Activated CD8-positive, alpha-beta memory T cell treated with anti-CD3 and anti-CD28 coated beads for 36 hours (primary cell): ENCODE data around the gene B3GNT3. TPM values are rescaled to one million over a fixed set of nuclear protein-coding genes. Genes with fewer than 3 reads are reported as not detected.
"Not testable (repeated sequence)": the region's sequence is repeated elsewhere in the genome, so short reads cannot be mapped to it uniquely, and the experiment has no call there.

ENCODE experiments used
- CTCF ChIA-PET: fragments of 350-600 bp; sonication (Branson Sonifier 250); formaldehyde crosslinking; loops from one replicate; lab custom pipeline; 2021; ENCODE audit warnings: antibody characterized with exemption; lab: Charles Lee
- POLR2A ChIA-PET: fragments of 350-600 bp; sonication (Branson Sonifier 250); formaldehyde crosslinking; loops from one replicate; lab custom pipeline; 2021; ENCODE audit warnings: antibody characterized with exemption; lab: Charles Lee
- total RNA-seq, 2 experiments: library from RNA; stranded (reverse); gene quantifications; one replicate each; pipeline ENCODE4 v1.2.3, GENCODE V29; 2021

B3GNT3 gene
- total RNA-seq, 2 experiments from 2014 or later: not detected

DNA sequence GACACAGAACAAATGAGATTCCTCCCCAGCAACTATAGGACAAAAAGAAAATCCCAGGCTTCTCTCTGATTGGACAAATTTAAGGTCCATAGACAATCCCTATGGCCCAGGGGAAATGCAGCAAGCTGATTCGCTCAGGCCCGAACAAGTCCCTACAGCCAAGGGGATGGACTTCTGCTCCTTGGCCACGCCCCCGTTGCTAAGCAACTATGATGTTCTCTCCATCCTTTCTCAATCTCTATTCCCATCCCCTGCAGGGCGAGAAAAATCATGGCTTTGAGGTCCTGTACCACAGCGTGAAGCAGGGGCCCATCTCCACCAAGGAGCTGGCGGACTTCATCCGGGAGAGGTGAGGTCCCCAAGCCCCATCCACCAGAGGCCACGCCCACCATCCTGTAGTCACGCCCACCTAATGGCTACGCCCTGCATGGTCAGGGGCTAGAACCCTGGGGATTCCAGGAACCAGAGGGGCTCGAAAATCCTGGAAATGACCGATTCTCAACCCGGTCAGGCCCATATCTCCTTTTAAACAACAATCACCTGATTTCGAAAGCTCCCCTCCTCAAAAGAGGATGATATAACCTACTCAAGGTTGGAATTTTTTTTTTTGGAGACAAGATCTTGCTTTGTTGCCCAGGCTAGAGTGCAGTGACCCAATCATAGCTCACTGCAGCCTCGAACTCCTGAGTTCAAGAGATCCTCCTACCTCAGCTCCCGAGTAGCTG lies 32.3 kb upstream of the B3GNT3 start:
- ChIA-PET CTCF (interaction anchor here (0.5 to 0.6 kb wide), 2 partner anchors 18 to 146 kb away, joined by 3 to 4 read pairs; no protein-coding TSS in a partner anchor), POLR2A (interaction anchor here (0.6 kb wide), 1 partner anchor 369 kb away, joined by 12 read pairs; no protein-coding TSS in a partner anchor)

DNA sequence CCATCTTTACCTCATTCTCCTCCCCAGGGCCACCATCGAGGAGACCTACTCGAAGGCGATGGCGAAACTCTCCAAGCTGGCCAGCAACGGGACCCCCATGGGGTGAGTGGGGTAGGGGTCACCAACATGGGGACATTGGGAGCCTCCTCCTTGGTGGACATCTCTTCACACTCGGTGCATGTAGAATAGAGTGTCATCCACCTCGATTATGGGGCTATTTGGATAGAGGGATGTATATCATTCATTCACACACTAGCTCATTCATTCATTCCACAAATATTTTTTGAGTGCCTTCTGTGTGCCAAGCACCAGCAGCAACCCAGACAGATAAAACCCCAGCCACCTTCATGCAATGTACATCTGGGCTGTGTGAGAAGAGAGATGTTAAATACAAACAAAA lies 30.6 kb upstream of the B3GNT3 start:
- ChIA-PET CTCF (interaction anchor here (0.8 to 1.4 kb wide), 2 partner anchors 10 to 20 kb away, joined by 3 read pairs; no protein-coding TSS in a partner anchor), POLR2A (interaction anchor here (0.7 kb wide), 1 partner anchor 216 kb away, joined by 4 read pairs; no protein-coding TSS in a partner anchor)

DNA sequence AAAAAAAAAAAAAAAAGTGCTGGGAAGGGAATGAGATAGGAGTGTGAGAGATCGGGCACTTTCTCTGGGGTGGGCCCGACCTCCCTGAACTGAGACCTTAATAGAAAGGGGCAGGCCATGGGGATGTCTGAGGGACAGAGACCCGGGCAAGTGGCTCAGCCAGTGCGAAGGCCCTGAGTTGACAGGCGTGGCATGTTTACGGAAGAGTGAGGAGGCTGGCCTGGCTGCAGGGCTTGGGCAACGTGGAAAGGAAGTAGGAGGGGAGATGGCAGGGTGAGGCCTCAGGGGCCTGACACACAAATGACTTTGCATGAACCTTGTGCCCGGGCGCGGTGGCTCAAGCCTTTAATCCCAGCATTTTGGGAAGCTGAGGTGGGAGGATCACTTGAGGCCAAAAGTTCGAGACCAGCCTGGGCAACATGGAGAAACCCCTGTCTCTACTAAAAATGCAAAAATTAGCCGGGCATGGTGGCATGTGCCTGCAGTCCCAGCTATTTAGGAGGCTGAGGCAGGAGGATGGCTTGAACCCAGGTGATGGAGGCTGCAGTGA lies 29.8 kb upstream of the B3GNT3 start:
- CTCF ChIA-PET: interaction anchor here (0.6 to 1.4 kb wide), 2 partner anchors 19 to 22 kb away, joined by 3 read pairs; no protein-coding TSS in a partner anchor

GRCh38 chr19:17766543-17767131 lies 28.3 kb upstream of the B3GNT3 start:
- CTCF ChIA-PET: interaction anchor here (0.6 to 1.8 kb wide), 4 partner anchors 18 to 87 kb away, joined by 3 to 10 read pairs (median 4); partner anchors contain the start of gene B3GNT3
- POLR2A ChIA-PET: interaction anchor here (0.6 kb wide), 2 partner anchors 48 to 78 kb away, joined by 3 to 4 read pairs; partner anchors contain the start of gene MAP1S

More for the DNA sequence above, 29.8 kb upstream of the B3GNT3 start:
- POLR2A ChIA-PET: interaction anchor here (0.7 kb wide), 1 partner anchor 217 kb away, joined by 4 read pairs; no protein-coding TSS in a partner anchor

GRCh38 chr19:17767559-17767958 lies 27.4 kb upstream of the B3GNT3 start:
- ChIA-PET POLR2A (no interaction called here), CTCF (no interaction called here)

- POLR2A ChIA-PET: no interaction called here
- CTCF ChIA-PET: no interaction called here
These were observed 24.3 kb upstream of the B3GNT3 start for GRCh38 chr19:17770613-17771012.

- POLR2A ChIA-PET: no interaction called here
These were observed 22.8 kb upstream of the B3GNT3 start for GRCh38 chr19:17772172-17772571.

DNA sequence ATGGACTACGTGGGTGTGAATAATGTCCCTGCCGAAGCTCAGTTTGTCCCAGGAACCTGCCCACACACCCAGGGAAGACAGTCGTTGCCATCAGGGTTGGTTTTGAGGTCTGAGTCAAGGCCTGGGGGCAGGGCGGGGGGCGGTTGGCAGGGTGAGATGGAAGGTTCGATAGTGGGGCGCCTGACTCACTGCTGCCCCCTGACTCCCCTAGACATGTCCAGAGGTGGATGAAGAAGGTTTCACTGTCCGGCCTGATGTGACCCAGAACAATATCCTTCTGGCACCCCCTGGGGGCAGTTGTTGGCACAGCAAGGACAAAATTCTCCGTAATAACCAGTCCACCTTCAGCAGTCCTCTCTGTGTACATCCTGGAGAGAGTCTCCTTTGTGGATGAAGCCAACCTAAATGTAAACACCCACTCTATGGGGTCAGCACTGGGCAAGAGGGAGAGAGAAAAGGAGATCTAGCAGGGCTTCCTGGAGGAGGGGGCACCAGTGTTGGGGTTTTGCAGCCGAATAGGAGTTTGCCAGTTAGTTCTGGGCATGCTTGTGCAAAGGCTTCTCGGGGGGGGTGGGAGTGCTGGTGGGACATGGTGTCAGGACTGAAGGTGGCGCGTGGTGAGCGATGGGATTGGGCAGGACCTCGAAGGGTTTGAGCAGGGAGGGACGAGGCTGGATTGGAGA lies 19.6 kb upstream of the B3GNT3 start:
- CTCF ChIA-PET: interaction anchor here (0.5 to 2.1 kb wide), 8 partner anchors 11 to 137 kb away, joined by 3 to 6 read pairs (median 3); partner anchors contain the start of gene FCHO1
- POLR2A ChIA-PET: no interaction called here

More at GRCh38 chr19:17772172-17772571, 22.8 kb upstream of the B3GNT3 start:
- CTCF ChIA-PET: interaction anchor here (0.6 kb wide), 1 partner anchor 76 kb away, joined by 3 read pairs; no protein-coding TSS in a partner anchor

GRCh38 chr19:17775991-17776803 lies 18.7 kb upstream of the B3GNT3 start:
- ChIA-PET POLR2A (interaction anchor here (0.5 kb wide), 1 partner anchor 15 kb away, joined by 3 read pairs; no protein-coding TSS in a partner anchor), CTCF (interaction anchor here (0.5 to 2.1 kb wide), 4 partner anchors 50 to 79 kb away, joined by 3 to 6 read pairs (median 4); no protein-coding TSS in a partner anchor)

- ChIA-PET POLR2A (interaction anchor here (0.6 kb wide), 1 partner anchor 440 kb away, joined by 4 read pairs; no protein-coding TSS in a partner anchor), CTCF (interaction anchor here (0.7 kb wide), 1 partner anchor 25 kb away, joined by 4 read pairs; no protein-coding TSS in a partner anchor)
These were observed 17.1 kb upstream of the B3GNT3 start for GRCh38 chr19:17777840-17778239.

GRCh38 chr19:17778251-17778967 lies 16.5 kb upstream of the B3GNT3 start:
- POLR2A ChIA-PET: interaction anchor here (0.6 kb wide), 1 partner anchor 440 kb away, joined by 4 read pairs; no protein-coding TSS in a partner anchor
- CTCF ChIA-PET: no interaction called here

DNA sequence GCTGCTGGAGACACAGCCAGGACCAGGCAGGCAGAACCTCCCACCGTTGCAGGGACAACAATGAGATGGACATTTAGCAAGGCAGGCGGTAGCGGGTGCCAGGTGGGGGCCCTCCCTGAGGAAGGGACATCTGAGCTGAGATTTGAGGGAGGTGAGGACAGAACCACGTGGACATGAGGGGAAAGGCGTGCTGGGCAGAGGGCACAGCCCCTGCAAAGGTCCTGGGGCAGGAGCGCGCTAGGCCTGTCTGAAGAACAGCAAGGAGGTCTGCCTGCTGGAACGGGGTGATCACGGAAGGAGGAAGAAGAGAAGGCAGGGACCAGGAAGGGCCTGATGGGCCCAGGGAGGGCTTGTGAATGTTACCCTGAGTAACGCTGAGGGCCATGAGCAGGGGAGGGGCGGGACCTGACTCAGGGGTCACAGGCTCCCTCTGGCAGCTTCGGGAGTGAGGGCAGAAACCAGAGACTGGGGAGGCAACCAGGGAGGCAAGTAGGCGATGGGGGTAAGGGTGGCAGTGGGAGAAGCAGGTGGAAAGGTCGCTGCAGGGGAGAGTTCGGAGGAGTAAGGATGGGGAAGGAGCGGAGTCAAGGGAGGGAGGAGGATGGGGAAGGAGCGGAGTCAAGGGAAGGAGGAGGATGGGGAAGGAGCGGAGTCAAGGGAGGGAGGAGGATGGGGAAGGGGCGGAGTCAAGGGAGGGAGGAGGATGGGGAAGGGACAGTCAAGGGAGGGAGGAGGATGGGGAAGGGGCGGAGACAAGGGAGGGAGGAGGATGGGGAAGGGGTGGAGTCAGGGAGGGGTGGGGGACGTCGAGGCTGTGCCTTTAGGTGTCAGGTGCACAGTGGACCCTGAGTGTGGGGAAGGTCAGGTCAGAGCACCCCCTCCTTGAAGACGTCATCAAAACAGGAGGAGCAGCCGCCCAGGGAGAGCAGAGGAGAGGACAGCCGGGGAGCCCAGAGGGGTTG lies 15.7 kb upstream of the B3GNT3 start:
- ChIA-PET POLR2A (no interaction called here), CTCF (interaction anchor here (1.3 kb wide), 1 partner anchor 98 kb away, joined by 4 read pairs; no protein-coding TSS in a partner anchor)

- CTCF ChIA-PET: interaction anchor here (1.3 kb wide), 1 partner anchor 99 kb away, joined by 4 read pairs; no protein-coding TSS in a partner anchor
- POLR2A ChIA-PET: interaction anchor here (0.6 kb wide), 1 partner anchor 911 kb away, joined by 3 read pairs; no protein-coding TSS in a partner anchor
These were observed 14.2 kb upstream of the B3GNT3 start for GRCh38 chr19:17780781-17781180.

GRCh38 chr19:17783721-17784120 lies 11.2 kb upstream of the B3GNT3 start:
- POLR2A ChIA-PET: not testable (repeated sequence)
- CTCF ChIA-PET: interaction anchor here (0.6 to 2.6 kb wide), 10 partner anchors 17 to 622 kb away, joined by 3 to 6 read pairs (median 4); partner anchors contain the start of gene RPL18A

GRCh38 chr19:17784201-17785008 lies 10.5 kb upstream of the B3GNT3 start:
- ChIA-PET CTCF (interaction anchor here (0.8 to 2.6 kb wide), 13 partner anchors 18 to 162 kb away, joined by 3 to 6 read pairs (median 3); partner anchors contain the start of gene RPL18A), POLR2A (no interaction called here)
